Heart left ventricle (tissue), 13 donors: ENCODE results near the gene RAD51B.

Source experiments
- CTCF ChIP-seq, 12 donors: fragments of 200-600 bp; sonication (generic) in 4 of 12; IDR thresholded peaks; one replicate each; pipeline versions ENCODE4 v1.5.0 to v1.8.0; 2018 to 2022; ENCODE audit warnings: antibody characterized with exemption in 12 of 12, mild to moderate bottlenecking in 5 of 12
- POLR2A ChIP-seq, 2 donors: fragments of 450-650 bp; IDR thresholded peaks; one replicate each; pipeline ENCODE4 v1.6.1; 2017; ENCODE audit warnings: antibody characterized with exemption in 2 of 2, mild to moderate bottlenecking in 2 of 2, moderate library complexity in 2 of 2
- donor health status: ischemic (EF 13 %, LVEDD 7.1; RV severe dilation, severe dysfunction).
- donor health status: DM: no; HTN: yes; CAD: no.
- donor health status: DM: no; HTN: no; CAD: no.
- donor health status: ischemic (EF 25% LVEDD 6.9; RV normal size, moderate dysfunction).
- donor health status: ischemic (EF 25% LVEDD 5.7; RV mildly dilated, moderate dysfunction).
- donor health status: ischemic (EF 35%, LVEDD 5.7; RV mildly dilated, moderate dysfunction).
- donor health status: nonischemic (EF 11% LVEDD 7.7; RV severe dilation, severe dysfunction).
- donor health status: DM: yes; HTN: yes; CAD: no.
- donor health status: PGD.
- donor health status: ischemic (EF 29% LVEDD 5.4; RV normal size, mild dysfunction).
- donor health status: nonischemic (EF 23%, LVEDD 6.1; RV moderate dilation, normal function).

- TF ChIP-seq POLR2A (IDR thresholded peaks at IDR 0.05) (no peak), CTCF (IDR thresholded peaks at IDR 0.05) (no peak)
These were observed 867.1 kb downstream of the RAD51B start for GRCh38 chr14:68686724-68687123.
